GM23248 (cell line): Measurements from ENCODE around the gene NUP210.

Source experiments
- EZH2 ChIP-seq: fragments of 200-600 bp; sonication (generic); IDR thresholded peaks from 2 replicates; pipeline ENCODE4 v1.6.1; 2018; ENCODE audit warnings: antibody characterized with exemption, mild to moderate bottlenecking; ENCODE audit not compliant: insufficient read depth, poor library complexity, severe bottlenecking
- EZH2phosphoT487 ChIP-seq: fragments of 200-600 bp; sonication (generic); IDR thresholded peaks from 2 replicates; pipeline ENCODE4 v1.6.1; 2018; ENCODE audit warnings: antibody characterized with exemption, moderate library complexity, mild to moderate bottlenecking, low read depth; ENCODE audit not compliant: insufficient read depth

GRCh38 chr3:13318626-13319470 is 101.3 kb downstream of the NUP210 start:
- TF ChIP-seq EZH2 (no peak), EZH2phosphoT487 (no peak)
